ENCODE data around the gene GSTA5.
"Not testable (repeated sequence)": the region's sequence is repeated elsewhere in the genome, so short reads cannot be mapped to it uniquely, and the experiment has no call there.

Gene GSTA5

GRCh38 chr6:52803668-52804255 is 36.9 kb downstream of the GSTA5 start, which contains the start of gene GSTA1:
Gene GSTA1, minus strand, starts transcription at chr6:52803816. Its CDS starts 4,549 bp downstream, at chr6:52799267.
- not testable (repeated sequence) for H3K9ac ChIP-seq (ENCODE audit: low read depth, low read length); H3K27ac ChIP-seq (ENCODE audit: low read length); H3K27me3 ChIP-seq (ENCODE audit: insufficient read depth, low read length); H3K4me1 ChIP-seq (ENCODE audit: insufficient read depth, low read length); H3K9me3 ChIP-seq (ENCODE audit: insufficient read depth, low read depth, low read length); H3K36me3 ChIP-seq (ENCODE audit: insufficient read depth, low read depth, low read length); H3K4me3 ChIP-seq (ENCODE audit: low read length)

DNA sequence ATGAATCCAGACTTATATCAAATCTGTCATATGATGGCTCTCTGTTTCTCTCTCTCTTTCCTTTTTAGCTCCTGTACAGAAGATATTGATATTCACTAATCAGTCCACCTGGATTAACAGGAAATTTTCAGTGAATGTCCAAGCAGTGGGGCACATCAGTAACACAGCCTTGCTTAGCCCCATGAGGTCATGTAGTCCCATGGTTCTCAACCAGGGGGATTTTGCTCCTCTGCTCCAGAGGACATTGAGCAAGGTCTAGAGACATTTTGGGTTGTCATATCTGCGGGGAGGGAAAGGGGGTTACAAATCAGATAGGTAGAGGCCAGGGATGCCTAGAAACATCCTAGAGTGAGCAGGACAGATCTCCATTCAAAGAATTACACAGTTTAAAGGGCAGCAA is 37.8 kb downstream of the GSTA5 start:
- Histone ChIP-seq H3K9me3 (ENCODE audit: insufficient read depth, low read depth, low read length) (no peaks in the 10 kb centered on the region), H3K27ac (ENCODE audit: low read length) (no peak overlapping the region), H3K4me3 (ENCODE audit: low read length) (no peak overlapping the region), H3K36me3 (ENCODE audit: insufficient read depth, low read depth, low read length) (no peaks in the 10 kb centered on the region), H3K27me3 (ENCODE audit: insufficient read depth, low read length) (no peaks in the 10 kb centered on the region), H3K4me1 (ENCODE audit: insufficient read depth, low read length) (no peaks in the 10 kb centered on the region), H3K9ac (ENCODE audit: low read depth, low read length) (no peak overlapping the region)

- Histone ChIP-seq H3K27ac (ENCODE audit: low read length) (no peak overlapping the region), H3K36me3 (ENCODE audit: insufficient read depth, low read depth, low read length) (no peaks in the 10 kb centered on the region), H3K9ac (ENCODE audit: low read depth, low read length) (no peak overlapping the region), H3K4me1 (ENCODE audit: insufficient read depth, low read length) (no peaks in the 10 kb centered on the region), H3K27me3 (ENCODE audit: insufficient read depth, low read length) (no peaks in the 10 kb centered on the region), H3K4me3 (ENCODE audit: low read length) (no peak overlapping the region), H3K9me3 (ENCODE audit: insufficient read depth, low read depth, low read length) (no peaks in the 10 kb centered on the region)
These were observed 39.3 kb downstream of the GSTA5 start for GRCh38 chr6:52801188-52801841.

- H3K4me1 ChIP-seq (ENCODE audit: insufficient read depth, low read length); H3K9me3 ChIP-seq (ENCODE audit: insufficient read depth, low read depth, low read length); H3K4me3 ChIP-seq (ENCODE audit: low read length); H3K9ac ChIP-seq (ENCODE audit: low read depth, low read length); H3K36me3 ChIP-seq (ENCODE audit: insufficient read depth, low read depth, low read length); H3K27me3 ChIP-seq (ENCODE audit: insufficient read depth, low read length); H3K27ac ChIP-seq (ENCODE audit: low read length): not testable (repeated sequence)
These were observed 41.3 kb downstream of the GSTA5 start for GRCh38 chr6:52799272-52799671.

GRCh38 chr6:52794366-52794765 is 46.2 kb downstream of the GSTA5 start:
- not testable (repeated sequence) for H3K27me3 ChIP-seq (ENCODE audit: insufficient read depth, low read length); H3K9ac ChIP-seq (ENCODE audit: low read depth, low read length); H3K27ac ChIP-seq (ENCODE audit: low read length); H3K4me3 ChIP-seq (ENCODE audit: low read length); H3K9me3 ChIP-seq (ENCODE audit: insufficient read depth, low read depth, low read length); H3K36me3 ChIP-seq (ENCODE audit: insufficient read depth, low read depth, low read length); H3K4me1 ChIP-seq (ENCODE audit: insufficient read depth, low read length)

- Histone ChIP-seq H3K4me3 (ENCODE audit: low read length) (no peak overlapping the region), H3K9me3 (ENCODE audit: insufficient read depth, low read depth, low read length) (no peaks in the 10 kb centered on the region), H3K9ac (ENCODE audit: low read depth, low read length) (no peak overlapping the region), H3K36me3 (ENCODE audit: insufficient read depth, low read depth, low read length) (no peaks in the 10 kb centered on the region), H3K27me3 (ENCODE audit: insufficient read depth, low read length) (no peaks in the 10 kb centered on the region), H3K27ac (ENCODE audit: low read length) (no peak overlapping the region), H3K4me1 (ENCODE audit: insufficient read depth, low read length) (no peaks in the 10 kb centered on the region)
These were observed 49.8 kb downstream of the GSTA5 start for GRCh38 chr6:52790861-52791260.

GRCh38 chr6:52789658-52790057 is 51.0 kb downstream of the GSTA5 start:
- not testable (repeated sequence) for H3K4me1 ChIP-seq (ENCODE audit: insufficient read depth, low read length); H3K4me3 ChIP-seq (ENCODE audit: low read length); H3K9me3 ChIP-seq (ENCODE audit: insufficient read depth, low read depth, low read length); H3K9ac ChIP-seq (ENCODE audit: low read depth, low read length); H3K27me3 ChIP-seq (ENCODE audit: insufficient read depth, low read length); H3K36me3 ChIP-seq (ENCODE audit: insufficient read depth, low read depth, low read length); H3K27ac ChIP-seq (ENCODE audit: low read length)

DNA sequence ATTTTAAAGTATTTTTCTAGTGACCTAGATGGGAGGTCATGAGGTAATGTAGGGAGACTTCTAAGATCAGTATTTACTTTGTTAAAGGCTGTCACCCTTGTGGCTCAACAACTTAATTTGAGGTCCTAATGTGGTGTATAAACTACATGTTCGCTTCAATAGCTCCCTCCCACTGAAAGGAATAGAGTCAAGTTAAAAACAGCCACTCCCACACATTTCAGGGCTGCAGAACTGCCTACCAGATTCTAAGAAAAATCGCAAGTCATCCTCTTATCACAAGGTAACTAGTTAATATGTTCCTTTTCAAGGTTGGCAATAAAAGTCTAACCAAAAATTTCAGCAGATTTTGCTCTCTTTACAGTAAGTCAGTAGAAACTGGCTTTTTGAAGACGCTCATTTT is 52.1 kb downstream of the GSTA5 start:
- H3K4me3 ChIP-seq (ENCODE audit: low read length): no peak overlapping the region
- H3K27ac ChIP-seq (ENCODE audit: low read length): no peak overlapping the region
- no peaks in the 10 kb centered on the region for H3K36me3 ChIP-seq (ENCODE audit: insufficient read depth, low read depth, low read length)
- H3K9me3 ChIP-seq (ENCODE audit: insufficient read depth, low read depth, low read length): no peaks in the 10 kb centered on the region
- no peak overlapping the region for H3K9ac ChIP-seq (ENCODE audit: low read depth, low read length)
- no peaks in the 10 kb centered on the region for H3K4me1 ChIP-seq (ENCODE audit: insufficient read depth, low read length)
- no peaks in the 10 kb centered on the region for H3K27me3 ChIP-seq (ENCODE audit: insufficient read depth, low read length)

DNA sequence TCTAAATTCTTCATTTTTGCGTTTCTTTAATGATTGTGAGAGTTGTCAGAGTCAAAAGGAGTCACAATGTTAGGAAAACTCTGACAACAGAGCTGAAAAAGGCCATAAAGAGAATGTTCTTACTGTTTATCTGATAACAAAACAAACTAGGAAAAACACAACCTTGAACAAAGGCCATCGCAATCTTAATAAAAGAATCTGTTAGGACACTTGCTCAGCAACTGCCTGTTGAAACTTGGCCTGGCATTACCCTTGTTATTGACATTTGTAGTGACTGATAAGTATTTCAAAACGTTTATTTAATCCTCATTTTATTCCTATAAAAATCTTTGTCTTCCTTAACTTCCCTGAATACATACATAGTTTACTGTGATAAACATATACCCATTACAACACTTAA is 52.7 kb downstream of the GSTA5 start:
- Histone ChIP-seq H3K9ac (ENCODE audit: low read depth, low read length) (no peak overlapping the region), H3K27ac (ENCODE audit: low read length) (no peak overlapping the region), H3K4me3 (ENCODE audit: low read length) (no peak overlapping the region), H3K9me3 (ENCODE audit: insufficient read depth, low read depth, low read length) (no peaks in the 10 kb centered on the region), H3K4me1 (ENCODE audit: insufficient read depth, low read length) (no peaks in the 10 kb centered on the region), H3K36me3 (ENCODE audit: insufficient read depth, low read depth, low read length) (no peaks in the 10 kb centered on the region), H3K27me3 (ENCODE audit: insufficient read depth, low read length) (no peaks in the 10 kb centered on the region)

- H3K27ac ChIP-seq (ENCODE audit: low read length): no peak overlapping the region
- H3K9ac ChIP-seq (ENCODE audit: low read depth, low read length): no peak overlapping the region
- no peaks in the 10 kb centered on the region for H3K36me3 ChIP-seq (ENCODE audit: insufficient read depth, low read depth, low read length)
These were observed 54.2 kb downstream of the GSTA5 start for GRCh38 chr6:52786249-52786956.

DNA sequence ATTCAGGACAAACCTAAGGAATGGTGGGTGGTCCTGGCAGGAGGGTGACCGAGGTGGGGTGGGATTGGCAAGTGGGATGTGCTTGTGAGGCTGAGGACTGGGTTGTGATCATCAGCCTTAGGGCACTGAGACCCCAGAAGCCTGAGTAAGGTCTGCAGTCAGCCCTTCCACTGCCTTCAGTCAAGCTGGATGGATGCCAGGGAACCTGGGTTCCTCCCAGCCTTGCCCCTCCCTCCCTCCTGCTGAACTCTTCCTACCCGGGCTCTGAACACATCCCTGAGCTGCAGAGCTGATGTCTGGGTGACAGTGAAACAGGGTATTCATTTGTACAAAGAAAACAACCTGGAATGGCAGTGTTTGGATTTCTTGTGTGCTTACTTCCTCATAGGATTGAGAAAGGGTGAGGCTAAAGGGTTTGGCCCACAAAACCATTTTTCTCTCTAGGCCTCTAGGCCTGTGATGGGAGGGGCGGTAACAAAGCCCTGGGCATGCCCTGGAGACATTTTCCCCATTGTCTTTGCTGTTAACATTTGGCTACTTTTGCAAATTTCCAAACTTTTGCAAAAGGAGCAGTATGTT is 57.8 kb downstream of the GSTA5 start:
- H3K27ac ChIP-seq (ENCODE audit: low read length); H3K4me1 ChIP-seq (ENCODE audit: insufficient read depth, low read length); H3K36me3 ChIP-seq (ENCODE audit: insufficient read depth, low read depth, low read length); H3K27me3 ChIP-seq (ENCODE audit: insufficient read depth, low read length); H3K4me3 ChIP-seq (ENCODE audit: low read length); H3K9me3 ChIP-seq (ENCODE audit: insufficient read depth, low read depth, low read length); H3K9ac ChIP-seq (ENCODE audit: low read depth, low read length): not testable (repeated sequence)

More at GRCh38 chr6:52786249-52786956, 54.2 kb downstream of the GSTA5 start:
- Histone ChIP-seq H3K27me3 (ENCODE audit: insufficient read depth, low read length) (no peaks in the 10 kb centered on the region), H3K9me3 (ENCODE audit: insufficient read depth, low read depth, low read length) (no peaks in the 10 kb centered on the region), H3K4me1 (ENCODE audit: insufficient read depth, low read length) (no peaks in the 10 kb centered on the region), H3K4me3 (ENCODE audit: low read length) (no peak overlapping the region)

DNA sequence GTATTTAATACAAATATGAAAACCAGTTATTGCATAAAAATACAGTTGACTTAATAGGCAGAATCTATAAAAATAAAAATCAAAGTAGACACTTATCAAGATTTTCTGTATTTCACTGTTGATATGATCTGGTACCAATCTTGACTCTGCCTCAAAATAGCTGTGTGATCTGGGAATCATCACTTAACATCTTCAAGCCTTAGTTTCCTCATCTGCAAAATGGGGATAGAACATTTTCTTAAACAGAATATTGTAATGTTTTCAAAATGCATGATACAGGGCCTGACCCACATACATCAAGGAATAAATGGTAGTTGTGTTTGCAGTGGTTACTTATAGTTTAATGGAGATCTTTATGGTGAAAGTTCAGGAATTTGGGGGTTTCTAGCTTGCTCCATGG is 58.4 kb downstream of the GSTA5 start:
- H3K27me3 ChIP-seq (ENCODE audit: insufficient read depth, low read length); H3K9me3 ChIP-seq (ENCODE audit: insufficient read depth, low read depth, low read length); H3K27ac ChIP-seq (ENCODE audit: low read length); H3K9ac ChIP-seq (ENCODE audit: low read depth, low read length); H3K36me3 ChIP-seq (ENCODE audit: insufficient read depth, low read depth, low read length); H3K4me3 ChIP-seq (ENCODE audit: low read length); H3K4me1 ChIP-seq (ENCODE audit: insufficient read depth, low read length): not testable (repeated sequence)
